SU-DHL-6 (cell line): ENCODE measurements around the gene SURF6.

Experiments
- EZH2phosphoT487 ChIP-seq: fragments of 200-600 bp; sonication (generic), shearing (Covaris generic); conservative IDR thresholded peaks from 2 replicates; pipeline ENCODE4 v1.6.1; 2018; ENCODE audit warnings: mild to moderate bottlenecking, antibody characterized with exemption, low read length, moderate library complexity, mixed read lengths
- TF ChIP-seq, protein P1 (sequence below): fragments of 200-600 bp; sonication (generic); IDR thresholded peaks from one replicate; pipeline ENCODE4 v1.5.1; 2017; ENCODE audit warnings: antibody characterized with exemption, mild to moderate bottlenecking, low read length, moderate library complexity; ENCODE audit not compliant: insufficient read depth, poor library complexity, severe bottlenecking

DNA sequence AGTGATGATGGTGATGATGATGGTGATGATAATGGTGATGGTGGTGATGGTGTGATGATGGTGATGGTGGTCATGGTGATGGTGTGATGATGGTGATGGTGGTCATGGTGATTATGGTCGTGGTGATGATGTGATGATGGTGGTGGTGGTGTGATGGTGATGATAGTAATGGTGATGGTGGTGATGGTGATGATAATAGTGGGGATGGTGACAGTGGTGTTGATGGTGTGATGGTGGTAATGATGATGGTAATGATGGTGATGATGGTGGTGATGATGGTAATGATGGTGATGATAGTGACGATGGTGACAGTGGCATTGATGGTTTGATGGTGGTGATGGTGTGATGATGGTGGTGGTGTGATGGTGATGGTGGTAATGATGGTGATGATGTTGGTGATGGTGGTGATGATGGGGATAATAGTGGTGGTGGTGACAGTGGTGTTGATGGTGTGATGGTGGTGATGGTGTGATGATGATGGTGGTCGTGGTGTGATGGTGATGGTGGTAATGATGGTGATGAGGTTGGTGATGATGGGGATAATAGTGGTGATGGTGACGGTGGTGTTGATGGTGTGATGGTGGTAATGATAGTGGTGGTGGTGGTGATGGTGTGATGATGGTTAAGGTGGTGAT, 46.6 kb upstream of the SURF6 start:
- TF ChIP-seq, protein P1, sequence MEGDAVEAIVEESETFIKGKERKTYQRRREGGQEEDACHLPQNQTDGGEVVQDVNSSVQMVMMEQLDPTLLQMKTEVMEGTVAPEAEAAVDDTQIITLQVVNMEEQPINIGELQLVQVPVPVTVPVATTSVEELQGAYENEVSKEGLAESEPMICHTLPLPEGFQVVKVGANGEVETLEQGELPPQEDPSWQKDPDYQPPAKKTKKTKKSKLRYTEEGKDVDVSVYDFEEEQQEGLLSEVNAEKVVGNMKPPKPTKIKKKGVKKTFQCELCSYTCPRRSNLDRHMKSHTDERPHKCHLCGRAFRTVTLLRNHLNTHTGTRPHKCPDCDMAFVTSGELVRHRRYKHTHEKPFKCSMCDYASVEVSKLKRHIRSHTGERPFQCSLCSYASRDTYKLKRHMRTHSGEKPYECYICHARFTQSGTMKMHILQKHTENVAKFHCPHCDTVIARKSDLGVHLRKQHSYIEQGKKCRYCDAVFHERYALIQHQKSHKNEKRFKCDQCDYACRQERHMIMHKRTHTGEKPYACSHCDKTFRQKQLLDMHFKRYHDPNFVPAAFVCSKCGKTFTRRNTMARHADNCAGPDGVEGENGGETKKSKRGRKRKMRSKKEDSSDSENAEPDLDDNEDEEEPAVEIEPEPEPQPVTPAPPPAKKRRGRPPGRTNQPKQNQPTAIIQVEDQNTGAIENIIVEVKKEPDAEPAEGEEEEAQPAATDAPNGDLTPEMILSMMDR, result no peak
- TF ChIP-seq EZH2phosphoT487, result no peak
